Measurements from ENCODE around the gene ANKS1B. TPM values are rescaled to one million over a fixed set of nuclear protein-coding genes. Genes with fewer than 3 reads are reported as not detected.

The ANKS1B gene
- polyA plus RNA-seq, 5 donors: 9.3 to 23.7 (median 13.6) TPM

DNA sequence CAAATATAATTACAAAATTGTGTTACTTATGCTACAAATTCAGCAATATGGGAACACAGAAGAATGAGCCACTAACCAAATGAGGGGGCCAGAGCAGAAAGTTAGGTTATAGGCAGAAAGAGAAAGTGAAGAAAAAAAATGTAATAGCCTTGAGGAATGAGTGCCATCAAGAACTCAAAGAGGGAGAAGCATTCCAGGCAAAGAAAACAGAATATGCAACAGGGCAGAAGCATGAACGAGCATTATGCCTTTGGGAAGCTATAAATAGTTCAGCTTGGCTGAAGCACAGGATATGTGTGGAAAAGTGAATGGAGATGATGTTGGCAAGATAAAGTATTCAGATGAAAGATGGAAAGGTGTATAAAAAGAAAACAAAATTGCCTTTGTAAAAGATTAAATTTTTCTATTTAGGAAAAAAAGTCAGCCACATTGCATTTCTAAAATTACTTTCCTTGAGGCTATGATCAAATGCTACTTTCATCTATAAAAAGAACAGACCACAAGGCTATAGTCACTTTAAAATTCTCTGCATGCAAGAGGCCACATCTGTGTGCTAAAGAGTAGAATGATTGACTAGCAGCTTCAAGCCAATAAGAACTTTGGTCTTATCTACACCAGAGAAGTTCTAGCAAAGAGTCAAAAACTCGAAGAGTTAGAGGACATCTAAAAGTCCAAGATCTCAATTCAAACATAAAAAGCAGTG, 530.7 kb downstream of the ANKS1B start:
- DNase-seq: no peak

DNA sequence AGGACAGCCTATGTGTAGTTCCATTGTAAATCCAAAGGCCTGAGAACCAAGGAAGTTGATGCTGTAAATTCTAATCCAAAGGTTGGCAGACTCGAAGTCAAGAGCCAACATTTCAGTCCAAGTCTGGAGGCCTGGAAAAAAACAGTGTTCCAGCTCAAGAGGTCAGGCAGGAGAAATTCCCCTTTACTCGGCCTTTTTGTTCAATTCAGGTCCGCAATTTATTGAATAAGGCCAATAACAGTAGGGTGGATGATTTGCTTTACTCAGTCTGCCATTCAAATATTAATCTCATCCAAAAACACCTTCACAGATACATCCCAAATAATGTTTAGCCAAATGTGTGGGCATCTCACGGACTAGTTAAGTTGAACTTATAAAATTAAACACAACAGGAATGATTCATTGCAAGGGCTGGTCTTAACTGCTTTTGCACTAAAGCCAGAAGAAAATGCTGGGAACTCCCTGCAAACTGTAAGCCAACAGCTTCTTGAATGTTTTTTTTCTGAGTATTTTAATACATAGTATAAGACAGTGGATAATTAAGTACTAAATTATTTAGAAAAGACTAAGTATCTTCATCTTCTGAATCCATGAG, 534.6 kb downstream of the ANKS1B start:
- DNase-seq: no peak

DNA sequence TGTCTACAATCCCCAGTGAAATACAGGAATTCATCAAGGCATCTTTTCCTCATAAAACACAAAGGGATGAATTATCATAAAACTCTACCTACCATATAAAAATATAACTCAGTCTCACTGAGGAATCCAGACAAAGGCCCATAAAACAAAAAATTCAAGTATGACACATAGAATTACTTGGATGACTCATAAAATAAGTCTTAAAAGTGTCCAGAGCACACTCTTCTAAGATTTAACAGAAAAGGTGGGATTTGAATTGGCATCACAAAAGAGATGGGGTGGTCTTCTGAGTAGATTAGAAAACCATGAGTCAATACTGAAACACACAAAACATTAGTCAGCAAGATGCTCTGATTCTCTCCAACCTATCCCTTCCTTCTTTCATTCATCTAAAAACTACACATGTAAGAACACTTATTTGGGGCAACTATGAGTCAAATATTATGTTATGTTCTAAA, 539.8 kb downstream of the ANKS1B start:
- no peak for DNase-seq

DNA sequence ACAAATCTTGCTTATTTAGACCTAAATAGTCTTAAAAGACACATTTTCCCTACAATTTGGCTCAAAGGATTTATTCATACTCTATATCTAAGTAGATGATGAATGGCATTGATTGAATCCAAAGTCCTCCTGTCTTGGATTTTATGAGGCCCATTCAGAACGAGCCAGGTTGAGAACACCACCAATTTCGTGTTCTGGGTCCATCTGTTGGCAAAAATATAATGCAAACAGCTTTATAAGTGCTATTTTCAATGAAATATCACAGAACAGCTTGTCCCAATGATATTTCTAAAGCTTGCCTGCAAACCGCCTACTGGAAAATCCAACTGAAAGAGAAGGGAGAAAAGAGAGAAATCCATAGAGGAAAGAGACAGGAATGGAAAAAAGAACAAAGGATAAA, 542.0 kb downstream of the ANKS1B start:
- no peak for DNase-seq

DNA sequence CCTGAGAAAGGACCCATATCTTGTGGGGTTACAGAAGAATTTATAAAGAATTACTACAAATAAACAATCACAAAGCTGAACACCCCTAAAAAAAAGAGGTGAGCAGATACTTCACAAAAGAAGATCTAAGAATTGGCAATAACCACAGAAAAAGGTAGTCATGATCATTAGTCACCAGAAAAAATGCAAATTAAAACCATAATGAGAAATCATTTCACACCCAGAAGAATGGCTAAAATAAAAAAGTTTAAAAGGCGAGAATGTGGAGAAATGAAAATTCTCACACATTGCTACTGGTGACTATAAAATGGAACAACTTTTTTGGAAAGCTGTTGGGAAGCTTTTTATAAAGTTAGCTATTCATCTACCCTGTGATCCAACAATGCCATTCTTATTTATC, 545.3 kb downstream of the ANKS1B start:
- no peak for DNase-seq

DNA sequence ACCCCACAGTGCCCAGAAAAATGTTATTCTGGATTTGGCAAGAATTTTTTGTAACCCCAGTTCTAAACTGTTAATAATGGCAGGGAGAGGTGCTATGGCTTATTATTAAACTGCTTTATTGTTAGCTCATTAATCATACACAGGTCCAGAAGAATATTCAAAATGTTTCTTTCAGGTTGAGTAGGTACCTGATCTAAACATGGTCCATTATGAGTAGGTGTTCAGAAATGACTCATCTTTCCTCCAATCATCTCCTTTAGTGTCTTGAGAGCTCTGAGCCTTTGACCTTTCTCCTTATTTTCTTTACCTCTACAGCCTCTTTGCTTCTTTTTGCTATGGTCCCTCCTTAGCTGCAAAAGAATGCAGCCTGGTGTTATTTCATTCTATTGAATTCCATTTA, 548.2 kb downstream of the ANKS1B start:
- no peak for DNase-seq

DNA sequence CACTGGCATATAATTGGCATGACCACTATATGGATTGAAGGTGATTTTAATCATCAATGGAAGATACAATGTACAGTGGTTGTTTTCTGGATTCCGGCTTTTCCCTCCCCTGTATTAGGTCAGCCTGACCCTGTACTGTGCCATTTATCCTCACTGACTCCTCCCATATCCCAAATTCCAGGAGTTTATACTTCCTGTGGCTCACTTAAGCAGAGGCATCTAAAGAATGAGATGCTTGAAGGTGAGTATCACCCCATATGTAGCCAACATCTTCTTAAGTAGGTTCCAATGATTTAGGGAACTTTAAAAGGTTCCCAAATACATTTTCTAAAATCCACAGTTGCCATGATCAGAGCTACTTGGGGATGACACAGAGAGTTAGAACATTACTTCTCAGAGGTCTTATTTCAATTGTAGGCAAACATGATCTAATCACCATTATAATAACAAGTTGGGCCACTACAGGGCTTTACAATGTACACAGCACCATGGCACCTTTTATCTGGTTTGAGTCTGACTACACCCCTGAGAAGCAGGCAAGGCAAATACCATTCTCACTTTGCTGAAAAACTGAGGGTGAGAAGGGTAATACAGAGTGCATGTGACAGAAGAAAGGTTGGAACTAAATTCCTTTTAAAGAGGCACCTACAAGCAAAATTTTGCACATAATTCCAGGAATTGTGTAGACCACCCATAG, 549.5 kb downstream of the ANKS1B start:
- DNase-seq: no peak

DNA sequence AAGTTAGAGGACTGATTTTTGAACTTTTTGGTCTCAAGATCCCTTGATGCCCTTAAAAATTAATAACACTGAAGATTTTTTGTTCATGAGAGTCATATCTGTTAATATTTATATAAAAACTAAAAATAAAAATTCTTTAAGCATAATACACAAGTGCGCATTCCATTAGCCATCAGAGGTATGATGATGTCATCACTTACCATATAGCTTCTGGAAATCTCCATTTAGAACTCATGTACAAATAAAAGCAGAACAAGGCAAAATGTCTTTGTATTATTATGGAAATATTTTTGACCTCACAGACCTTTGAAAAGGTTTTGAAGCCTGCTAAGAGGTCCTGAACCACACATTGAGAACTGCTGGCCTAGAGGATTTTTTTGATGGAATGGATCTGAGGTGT, 551.6 kb downstream of the ANKS1B start:
- DNase-seq: no peak

DNA sequence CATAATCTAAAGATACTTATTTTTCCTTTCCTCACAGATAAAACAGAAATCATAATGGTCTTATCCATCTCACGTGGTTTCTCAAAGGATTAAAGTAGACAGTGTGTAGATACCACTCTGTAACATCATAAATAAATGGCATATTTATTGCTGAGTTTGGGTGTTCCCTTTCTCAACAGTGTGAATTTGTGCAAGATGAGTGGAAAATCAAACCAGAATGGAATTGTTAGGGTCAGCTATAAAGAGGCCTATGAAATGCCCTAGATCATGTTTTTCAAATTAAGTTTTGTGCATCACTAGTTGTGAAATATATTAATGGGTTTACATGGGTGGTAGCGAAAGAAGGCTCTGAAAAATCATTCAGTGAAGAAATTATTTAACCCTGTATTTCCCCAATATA, 553.5 kb downstream of the ANKS1B start:
- no peak for DNase-seq

DNA sequence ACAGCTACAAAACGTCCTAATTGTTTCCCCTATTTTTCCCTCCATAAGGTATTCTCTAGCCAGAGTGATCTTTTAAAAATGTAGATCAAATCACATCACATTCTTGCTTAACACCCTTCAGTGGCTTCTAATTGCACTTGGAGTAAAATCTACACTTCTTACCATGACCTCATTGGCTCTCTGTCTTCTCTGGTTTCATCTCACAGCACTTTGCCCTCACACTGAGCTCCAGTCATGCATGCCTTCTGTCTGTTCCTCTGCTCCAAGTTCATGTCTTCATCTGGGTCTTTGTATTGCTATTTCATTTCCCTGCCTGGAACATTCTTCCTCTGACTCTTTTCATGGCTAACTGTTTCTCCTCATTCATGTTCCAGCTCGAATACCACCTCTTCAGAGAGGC, 557.6 kb downstream of the ANKS1B start:
- DNase-seq: no peak

DNA sequence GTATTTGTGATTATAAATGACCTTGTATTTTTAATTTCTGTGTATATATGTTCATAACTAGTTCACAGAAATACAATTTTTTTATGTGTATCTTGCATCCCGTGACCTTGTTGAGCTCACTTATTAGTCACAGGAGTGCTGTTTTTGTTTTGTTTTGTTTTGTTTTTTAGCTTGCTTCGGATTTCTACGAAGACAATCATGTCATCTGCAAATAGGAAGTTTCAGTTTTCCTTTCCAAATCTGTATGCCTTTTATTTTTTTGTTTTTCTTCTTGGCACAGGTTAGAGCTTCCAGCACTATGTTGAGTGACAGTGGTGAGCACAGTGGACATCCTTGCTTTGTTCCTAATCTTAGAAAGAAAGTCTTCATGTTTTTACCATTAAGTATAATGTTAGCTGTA, 566.4 kb downstream of the ANKS1B start:
- no peak for DNase-seq

DNA sequence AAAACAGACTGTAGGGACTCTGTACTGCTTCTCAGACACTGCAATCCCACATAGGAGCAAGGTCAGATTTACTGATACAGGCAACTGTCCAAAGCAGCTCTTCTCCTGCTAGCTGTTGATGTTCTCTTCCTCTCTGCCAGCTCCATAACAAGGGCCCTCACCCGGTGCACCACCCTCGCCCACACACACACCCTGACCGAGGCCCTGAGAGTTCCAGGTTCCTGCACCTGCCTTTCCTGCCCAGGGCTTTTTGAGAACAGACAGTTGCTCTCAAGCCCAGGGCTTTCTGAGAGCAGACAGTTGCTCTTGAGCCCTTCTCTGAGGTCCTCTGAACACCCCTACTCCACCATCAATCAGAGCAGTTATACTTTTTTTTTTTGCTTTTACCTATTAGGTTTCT, 571.0 kb downstream of the ANKS1B start:
- DNase-seq: no peak

DNA sequence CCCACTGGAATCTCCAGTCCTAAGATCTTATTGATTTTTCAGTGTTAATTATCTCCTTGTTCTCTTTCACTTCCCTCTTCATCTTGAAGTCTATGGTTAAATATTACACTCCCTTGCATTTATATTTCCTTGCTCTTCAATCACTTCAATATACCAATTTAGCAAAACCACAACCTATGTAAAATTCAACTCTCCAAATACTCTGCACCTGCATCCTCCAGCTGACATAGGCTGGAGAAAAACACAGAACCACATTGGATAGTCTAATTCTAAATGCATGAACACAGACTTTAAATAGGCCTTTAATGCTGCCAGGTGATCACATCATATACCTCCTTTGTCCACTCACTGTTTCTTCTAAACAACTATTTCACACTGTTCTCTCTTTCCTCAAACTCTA, 591.0 kb downstream of the ANKS1B start:
- DNase-seq: no peak

DNA sequence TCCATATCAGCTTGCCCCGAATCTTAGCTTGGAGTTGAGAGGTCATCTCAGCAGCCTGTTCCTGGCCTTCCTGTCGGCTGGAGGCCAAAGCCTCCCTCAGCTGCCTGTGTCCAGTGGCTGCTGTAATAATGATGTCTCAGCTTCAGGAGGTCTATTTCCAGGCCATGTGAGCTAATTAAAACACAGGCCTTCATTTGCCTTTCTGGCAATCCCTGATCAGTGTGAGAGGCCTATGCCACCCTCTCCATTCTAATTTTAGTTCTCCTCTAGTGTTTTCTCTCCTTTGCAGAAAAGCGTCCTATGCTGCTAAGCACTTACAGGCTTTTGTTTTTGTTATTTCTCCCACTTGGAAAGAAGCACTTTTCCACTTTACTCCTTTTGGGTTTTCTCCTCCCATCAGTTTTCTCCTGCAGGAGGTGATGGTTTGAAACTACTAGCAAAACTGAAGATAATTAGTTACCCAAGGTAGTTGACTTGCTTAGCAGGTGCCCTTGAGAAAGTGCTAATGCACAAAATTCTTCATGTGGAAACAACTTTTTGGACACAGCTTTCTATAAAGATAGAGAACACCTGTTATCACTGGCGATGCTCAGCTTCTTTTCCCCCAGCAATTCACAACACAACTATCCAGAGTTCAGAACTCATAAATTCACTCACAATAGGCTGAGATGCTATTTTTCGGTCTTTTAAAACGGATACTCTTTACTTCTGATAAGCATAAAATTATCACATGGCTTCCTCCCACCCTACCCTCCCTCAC, 592.5 kb downstream of the ANKS1B start:
- no peak for DNase-seq

DNA sequence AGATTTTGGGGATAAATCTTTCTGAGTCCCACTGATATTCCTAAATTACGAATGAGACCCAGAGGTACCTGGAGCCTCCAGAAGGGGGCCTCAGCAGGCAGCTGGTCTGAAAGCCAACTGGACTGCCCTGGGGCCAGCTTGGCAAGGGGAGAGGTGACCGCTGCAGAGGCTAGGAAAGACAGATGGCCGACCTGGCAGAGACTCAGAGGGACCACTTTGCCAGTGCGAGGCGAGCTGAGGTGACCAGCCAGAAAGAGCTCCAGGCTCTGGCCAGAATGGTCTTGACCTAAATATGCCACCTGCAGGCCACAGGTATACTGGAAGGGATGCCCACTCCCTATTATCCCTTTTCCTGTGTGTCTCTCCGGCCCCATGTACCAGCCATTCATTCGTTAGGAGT, 594.0 kb downstream of the ANKS1B start:
- DNase-seq: no peak

DNA sequence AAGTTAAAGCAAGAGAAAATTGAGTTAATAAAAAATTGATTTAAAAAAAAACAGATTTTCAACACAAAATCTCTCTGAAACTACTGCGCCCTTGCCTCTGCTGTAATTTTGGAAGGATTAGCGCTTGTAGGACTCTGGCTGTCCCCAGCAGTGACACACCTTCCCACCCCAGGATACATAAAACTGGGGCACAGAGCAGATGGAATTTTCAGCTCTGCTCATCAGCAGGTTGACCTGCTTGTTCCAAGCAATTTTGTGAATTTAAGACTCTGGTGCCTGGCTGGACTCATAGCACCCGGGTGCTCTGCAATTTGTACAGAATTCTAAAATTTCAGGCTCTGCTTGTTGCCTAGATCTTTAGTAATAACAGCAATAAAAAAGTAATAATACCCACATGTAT, 595.0 kb downstream of the ANKS1B start:
- DNase-seq: no peak

DNA sequence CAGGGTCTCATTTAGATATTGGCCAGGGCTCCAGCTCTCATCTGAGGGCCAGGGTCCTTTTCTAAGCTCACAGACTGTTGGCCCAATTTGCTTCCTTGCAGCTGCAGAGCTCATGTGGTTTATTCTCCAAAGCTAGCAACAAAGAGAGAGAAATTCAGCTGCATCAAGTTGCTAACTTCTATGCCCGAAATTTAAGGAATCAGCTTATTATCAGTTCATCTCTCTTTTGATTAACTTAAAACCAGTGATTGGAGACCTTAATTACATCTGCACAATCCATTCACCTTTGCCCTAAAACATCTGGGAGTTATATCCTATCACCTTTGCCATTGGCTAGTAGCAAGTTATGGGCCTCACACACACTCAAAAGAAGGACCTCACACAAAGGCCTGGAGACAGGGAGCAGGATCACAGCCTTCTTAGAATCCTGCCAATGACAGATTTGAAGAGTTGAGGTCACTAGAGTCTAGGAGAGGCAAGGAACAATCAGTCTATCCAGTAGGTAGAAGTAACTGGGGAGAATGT, 596.0 kb downstream of the ANKS1B start:
- DNase-seq: peak; percentile 77 to 81

DNA sequence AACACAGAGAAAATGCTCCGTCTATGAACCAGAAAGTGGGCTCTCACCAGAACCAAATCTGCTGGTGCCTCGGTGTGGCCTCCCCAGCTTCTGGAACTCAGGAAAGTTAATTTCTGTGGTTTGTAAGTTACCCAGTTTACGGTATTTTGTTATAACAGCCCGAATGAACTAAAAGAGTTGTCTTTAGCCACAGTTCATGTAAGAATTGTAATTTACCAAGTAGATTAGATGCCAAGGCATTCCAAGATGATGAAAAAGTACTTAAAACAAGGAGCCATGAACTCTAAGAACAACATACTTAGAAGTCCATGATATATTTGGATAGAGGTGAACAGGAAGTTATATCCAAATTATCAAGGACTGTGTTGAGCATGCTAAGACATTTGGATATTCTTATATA, 597.1 kb downstream of the ANKS1B start:
- no peak for DNase-seq

DNA sequence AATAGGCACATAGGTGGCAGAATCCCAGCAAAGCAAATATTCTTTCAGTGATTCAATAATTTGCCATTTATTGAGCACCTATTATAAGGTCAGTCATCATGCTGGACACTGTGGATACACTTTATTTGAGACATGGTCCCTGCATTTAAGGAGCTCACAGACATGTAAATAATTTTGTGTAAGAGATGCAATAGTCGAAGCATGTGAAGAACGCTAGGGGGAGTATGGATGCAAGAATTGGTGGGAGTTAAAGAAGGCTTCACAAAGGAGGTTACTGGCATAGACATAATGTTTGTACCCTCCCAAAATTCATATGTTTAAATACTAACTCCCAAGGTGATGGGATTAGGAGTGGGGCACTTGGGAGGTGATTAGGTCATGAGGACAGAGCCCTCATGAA, 597.8 kb downstream of the ANKS1B start:
- DNase-seq: no peak

DNA sequence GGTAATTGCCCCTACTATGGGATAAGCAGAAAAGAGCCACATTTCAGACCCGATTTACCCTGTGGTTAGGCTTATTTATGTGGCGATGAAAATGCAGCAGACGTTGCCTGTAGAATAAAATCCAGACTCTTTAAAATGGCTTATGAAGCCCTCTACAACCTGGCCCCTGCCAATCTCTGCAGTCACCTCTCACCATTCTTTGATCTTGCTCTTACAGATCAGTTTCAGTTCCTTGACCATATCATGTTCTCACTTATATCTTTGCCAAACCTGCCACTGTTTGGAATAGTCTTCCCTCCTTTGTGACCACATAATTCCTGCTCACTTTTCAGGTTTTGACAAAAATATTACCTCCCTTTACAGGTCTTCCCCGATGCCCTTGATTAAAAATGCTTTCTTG, 601.5 kb downstream of the ANKS1B start:
- DNase-seq: no peak

DNA sequence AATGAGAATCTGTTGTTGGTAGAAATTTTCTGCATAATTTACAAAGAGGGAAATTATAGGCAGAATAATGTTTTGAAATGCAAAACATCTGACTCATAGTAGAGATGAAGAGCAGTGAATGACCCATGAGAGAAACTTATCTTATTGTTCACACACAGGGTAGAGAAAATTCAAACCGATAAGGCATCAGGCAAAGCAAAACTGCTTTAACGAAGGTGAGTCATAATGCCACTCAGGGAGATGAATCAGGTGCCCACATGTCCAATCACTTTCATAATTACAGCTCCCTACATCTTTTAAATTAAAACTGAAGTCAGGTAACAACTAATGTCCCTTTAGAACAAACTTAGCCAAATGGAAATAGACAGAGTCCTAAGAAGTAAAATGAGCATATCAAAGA, 602.7 kb downstream of the ANKS1B start:
- DNase-seq: no peak

DNA sequence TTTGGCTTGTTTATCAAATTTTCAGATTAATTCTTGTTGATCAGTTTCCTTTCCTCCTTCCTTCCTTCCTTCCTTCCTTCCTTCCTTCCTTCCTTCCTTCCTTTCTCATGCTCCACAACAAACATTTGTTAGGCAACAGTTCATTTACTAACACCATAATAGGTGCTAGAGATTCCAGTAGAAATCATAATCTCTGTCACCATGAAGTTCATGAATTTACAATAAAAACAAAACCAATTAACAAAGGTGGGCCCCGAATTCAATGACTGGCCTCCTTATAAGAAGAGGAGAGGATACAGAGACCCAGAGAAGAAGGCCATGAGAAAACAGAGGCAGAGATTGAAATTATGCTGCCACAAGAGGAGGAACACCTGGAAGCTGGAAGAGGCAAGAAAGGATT, 604.0 kb downstream of the ANKS1B start:
- no peak for DNase-seq
